Medulla oblongata (tissue), 1 donor: ENCODE data around the gene ZNF260.

Source experiments
- DNase-seq: peaks from one replicate; pipeline ENCODE4 v3.0.0-alpha.2; 2015; ENCODE audit errors: extremely low spot score

Gene ZNF260

GRCh38 chr19:36489920-36490415, 38.1 kb downstream of the ZNF260 start:
- peak; percentile 92 for DNase-seq

- DNase-seq: peak; percentile 96
Observed at GRCh38 chr19:36489118-36489919, 38.8 kb downstream of the ZNF260 start, which contains the start of gene ZNF566. Gene ZNF566, minus strand, starts transcription at chr19:36489561. Its CDS starts 13,004 bp downstream, at chr19:36476557.

DNA sequence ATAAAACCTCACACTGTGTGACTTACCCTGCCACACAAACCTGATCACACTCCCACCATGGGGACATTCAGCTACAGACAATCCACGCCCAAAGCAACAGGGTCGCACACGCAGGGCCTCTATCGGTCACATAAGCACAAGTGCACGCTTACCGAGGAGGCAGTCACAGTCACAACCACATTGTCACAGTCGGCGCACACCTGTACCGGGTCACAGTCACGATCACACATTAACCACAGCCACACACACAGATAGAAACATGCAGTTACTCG, 39.3 kb downstream of the ZNF260 start:
- peak; percentile 33 for DNase-seq

GRCh38 chr19:36488118-36488845, 39.8 kb downstream of the ZNF260 start:
- no peak for DNase-seq

GRCh38 chr19:36483653-36484052, 44.4 kb downstream of the ZNF260 start:
- no peak for DNase-seq

DNA sequence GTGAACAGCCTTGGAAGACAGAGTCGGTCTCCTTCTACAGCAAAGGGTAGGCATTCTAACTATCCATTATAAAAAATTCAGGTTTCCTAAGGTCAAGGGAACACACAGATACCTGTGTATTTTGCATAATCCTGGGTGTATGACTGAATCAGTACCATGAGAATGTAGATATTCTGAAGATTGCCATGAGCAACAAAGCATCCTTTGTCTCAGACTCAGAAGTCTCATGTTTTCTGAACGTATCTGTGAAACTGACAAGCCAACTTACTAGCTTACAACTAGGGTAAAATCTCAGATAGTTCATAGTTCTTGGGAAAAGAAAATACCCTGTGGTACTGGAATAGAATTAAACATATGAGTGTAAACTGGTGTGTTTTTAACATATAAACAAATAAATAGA, 45.2 kb downstream of the ZNF260 start:
- DNase-seq: peak; percentile 12
